RWPE1 (cell line): ENCODE measurements around the gene COPRS.
"Not testable (repeated sequence)": the region's sequence is repeated elsewhere in the genome, so short reads cannot be mapped to it uniquely, and the experiment has no call there.

Source experiments
- CTCF ChIA-PET: fragments of 350-600 bp; sonication (Branson Sonifier 250); formaldehyde crosslinking; extraction: SDS; loops from one replicate; lab custom pipeline; 2021; lab: Yijun Ruan, JAX
- POLR2A ChIA-PET: fragments of 400-600 bp; formaldehyde crosslinking; extraction: SDS; loops from one replicate; lab custom pipeline; 2020; ENCODE audit warnings: antibody characterized with exemption; ENCODE audit not compliant: low non-redundant PET; lab: Yijun Ruan, JAX
- DNase-seq: peaks from one replicate; pipeline ENCODE4 v3.0.0; 2012; ENCODE audit warnings: low spot score
- H3K27ac ChIP-seq: fragments of 450-650 bp; 2 replicates; pipeline ENCODE4 v1.5.1; 2017
- CTCF ChIP-seq: fragments of 450-650 bp; conservative IDR thresholded peaks from 2 replicates; pipeline ENCODE4 v1.5.1; 2017; ENCODE audit warnings: low read depth, mild to moderate bottlenecking

COPRS gene

GRCh38 chr17:31815212-31815730 lies 43.8 kb downstream of the COPRS start:
- ChIA-PET POLR2A (no interaction called here), CTCF (interaction anchor here (0.6 to 0.7 kb wide), 2 partner anchors 233 to 1722 kb away, joined by 3 to 5 read pairs; no protein-coding TSS in a partner anchor)
- TF ChIP-seq CTCF = no peak
- no peak for DNase-seq
- no peak overlapping the region for H3K27ac ChIP-seq

- DNase-seq = no peak
- no peak for TF ChIP-seq CTCF
- ChIA-PET POLR2A (no interaction called here), CTCF (interaction anchor here (0.7 kb wide), 1 partner anchor 11 kb away, joined by 4 read pairs; no protein-coding TSS in a partner anchor)
- no peak overlapping the region for H3K27ac ChIP-seq
These were observed 47.9 kb downstream of the COPRS start for GRCh38 chr17:31811101-31811500.

- DNase-seq, POLR2A ChIA-PET, CTCF ChIA-PET, H3K27ac ChIP-seq: not testable (repeated sequence)
These were observed 49.2 kb downstream of the COPRS start for GRCh38 chr17:31809876-31810275.

- no peak for TF ChIP-seq CTCF
These were observed 50.5 kb downstream of the COPRS start for GRCh38 chr17:31808521-31809050.

GRCh38 chr17:31807846-31808245 lies 51.2 kb downstream of the COPRS start:
- no peak overlapping the region for H3K27ac ChIP-seq
- POLR2A ChIA-PET = no interaction called here
- no peak for DNase-seq
- CTCF ChIA-PET = no interaction called here
- no peak for TF ChIP-seq CTCF

More at GRCh38 chr17:31808521-31809050, 50.5 kb downstream of the COPRS start:
- no peak for DNase-seq
- ChIA-PET CTCF (no interaction called here), POLR2A (no interaction called here)
- H3K27ac ChIP-seq = no peak overlapping the region

- TF ChIP-seq CTCF = no peak
- CTCF ChIA-PET = no interaction called here
- no peak overlapping the region for H3K27ac ChIP-seq
- POLR2A ChIA-PET = no interaction called here
- no peak for DNase-seq
These were observed 52.1 kb downstream of the COPRS start for GRCh38 chr17:31806921-31807320.

- no peak for DNase-seq
- TF ChIP-seq CTCF = no peak
- H3K27ac ChIP-seq = no peak overlapping the region
- CTCF ChIA-PET = no interaction called here
- POLR2A ChIA-PET = no interaction called here
These were observed 55.4 kb downstream of the COPRS start for GRCh38 chr17:31803494-31804213.
